HG03520 (cell line): ENCODE data around the gene KLHL14.
"Not testable (repeated sequence)": the region's sequence is repeated elsewhere in the genome, so short reads cannot be mapped to it uniquely, and the experiment has no call there.

Experiments used
- ATAC-seq: cut with Tn5 transposase; IDR thresholded peaks from one replicate; pipeline ENCODE4 v1.9.1; 2021; ENCODE audit warnings: mild to moderate bottlenecking, moderate library complexity; ENCODE audit not compliant: unreplicated experiment

Gene KLHL14, protein sequence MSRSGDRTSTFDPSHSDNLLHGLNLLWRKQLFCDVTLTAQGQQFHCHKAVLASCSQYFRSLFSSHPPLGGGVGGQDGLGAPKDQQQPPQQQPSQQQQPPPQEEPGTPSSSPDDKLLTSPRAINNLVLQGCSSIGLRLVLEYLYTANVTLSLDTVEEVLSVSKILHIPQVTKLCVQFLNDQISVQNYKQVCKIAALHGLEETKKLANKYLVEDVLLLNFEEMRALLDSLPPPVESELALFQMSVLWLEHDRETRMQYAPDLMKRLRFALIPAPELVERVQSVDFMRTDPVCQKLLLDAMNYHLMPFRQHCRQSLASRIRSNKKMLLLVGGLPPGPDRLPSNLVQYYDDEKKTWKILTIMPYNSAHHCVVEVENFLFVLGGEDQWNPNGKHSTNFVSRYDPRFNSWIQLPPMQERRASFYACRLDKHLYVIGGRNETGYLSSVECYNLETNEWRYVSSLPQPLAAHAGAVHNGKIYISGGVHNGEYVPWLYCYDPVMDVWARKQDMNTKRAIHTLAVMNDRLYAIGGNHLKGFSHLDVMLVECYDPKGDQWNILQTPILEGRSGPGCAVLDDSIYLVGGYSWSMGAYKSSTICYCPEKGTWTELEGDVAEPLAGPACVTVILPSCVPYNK

DNA sequence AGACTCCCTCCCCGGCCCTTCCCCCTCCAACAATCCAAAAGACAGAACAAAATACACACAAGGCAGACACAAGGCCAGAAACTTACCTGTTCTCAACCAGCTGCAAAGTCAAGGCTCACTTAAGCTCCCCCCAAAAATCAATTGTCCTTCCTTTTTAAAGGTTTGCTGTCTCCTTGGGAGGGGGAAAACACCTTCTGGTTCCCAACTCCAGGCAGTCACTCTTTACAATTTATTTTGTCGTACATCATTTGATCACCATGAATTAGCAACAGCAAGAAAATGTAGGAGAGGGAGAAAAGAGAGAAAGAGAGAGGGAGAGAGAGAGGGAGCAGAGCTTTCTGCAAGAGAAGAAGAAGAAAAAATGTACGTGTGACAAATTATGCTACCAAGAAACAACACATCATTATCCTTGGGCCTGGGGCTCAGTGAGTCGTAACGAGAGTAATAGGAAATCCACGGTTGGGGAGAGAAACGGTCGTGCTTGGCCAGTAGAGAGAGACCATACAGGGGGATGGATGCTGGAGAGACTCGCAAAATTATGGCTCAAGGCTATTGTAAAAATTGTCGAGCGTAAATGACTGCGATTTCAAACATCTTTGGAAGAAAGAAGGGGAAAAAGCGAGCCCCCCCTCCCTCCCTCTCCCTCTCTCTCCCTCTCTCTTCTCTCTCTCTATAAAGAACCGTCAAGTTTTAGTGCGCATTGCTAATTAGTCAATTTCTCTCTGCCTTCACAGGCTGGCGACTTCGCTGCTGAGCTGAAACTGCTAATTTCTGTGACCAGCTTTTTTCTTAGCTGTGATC lies at the start of gene KLHL14:
Gene KLHL14 (minus strand): TSS at position 443 of the 801 bp plus-strand sequence. CDS start 2,432 bp downstream, outside the sequence.
- ATAC-seq: no peak

DNA sequence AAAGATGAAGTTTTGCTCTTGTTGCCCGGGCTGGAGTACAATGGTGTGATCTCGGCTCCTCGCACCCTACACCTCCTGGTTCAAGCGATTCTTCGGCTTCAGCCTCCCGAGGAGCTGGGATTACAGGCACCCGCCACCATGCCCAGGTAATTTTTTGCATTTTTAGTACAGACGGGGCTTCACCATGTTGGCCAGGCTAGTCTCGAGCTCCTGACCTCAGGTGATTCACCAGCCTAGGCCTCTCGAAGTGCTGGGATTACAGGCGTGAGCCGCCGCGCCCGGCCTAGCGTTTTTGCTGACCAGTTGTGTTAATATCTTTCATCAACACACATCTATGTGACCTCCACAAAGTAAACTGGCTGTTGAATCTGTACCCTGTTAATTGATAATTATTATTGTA lies 49.4 kb upstream of the KLHL14 start:
- no peak for ATAC-seq

DNA sequence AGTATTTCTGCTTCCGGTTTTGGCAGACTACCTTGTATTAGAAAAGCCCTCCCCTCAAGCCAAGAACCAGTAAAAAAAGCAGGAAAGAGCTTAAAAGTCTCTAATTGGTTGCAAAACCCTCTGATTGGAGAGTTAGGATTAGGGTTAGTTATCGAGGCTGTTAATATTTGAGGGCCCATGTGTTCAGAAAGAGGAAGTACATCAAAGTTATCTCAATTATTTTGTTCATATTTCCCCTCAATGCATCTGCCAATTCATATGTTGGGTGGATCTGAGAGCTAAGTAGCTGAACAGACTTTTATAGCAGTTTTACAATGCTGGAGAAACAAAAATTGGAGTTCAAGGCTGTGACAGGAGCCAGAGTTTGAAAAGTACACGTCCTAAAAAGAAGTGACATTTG lies 43.1 kb upstream of the KLHL14 start:
- ATAC-seq: no peak

DNA sequence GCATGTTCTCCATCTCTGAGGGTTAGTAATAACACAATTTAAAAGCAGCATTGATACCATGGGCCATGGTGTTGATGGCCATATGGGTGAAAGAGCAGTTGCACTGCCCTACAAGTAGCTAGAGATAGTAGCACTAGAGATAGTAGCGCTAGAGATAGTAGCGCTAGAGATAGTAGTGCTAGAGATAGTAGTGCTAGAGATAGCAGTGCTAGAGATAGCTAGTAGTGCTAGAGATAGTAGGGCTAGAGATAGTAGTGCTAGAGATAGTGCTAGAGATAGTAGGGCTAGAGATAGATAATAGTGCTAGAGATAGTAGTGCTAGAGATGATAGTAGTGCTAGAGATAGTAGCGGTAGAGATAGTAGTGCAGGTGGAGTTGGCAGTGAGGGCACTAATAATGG lies 39.5 kb upstream of the KLHL14 start:
- ATAC-seq: no peak

DNA sequence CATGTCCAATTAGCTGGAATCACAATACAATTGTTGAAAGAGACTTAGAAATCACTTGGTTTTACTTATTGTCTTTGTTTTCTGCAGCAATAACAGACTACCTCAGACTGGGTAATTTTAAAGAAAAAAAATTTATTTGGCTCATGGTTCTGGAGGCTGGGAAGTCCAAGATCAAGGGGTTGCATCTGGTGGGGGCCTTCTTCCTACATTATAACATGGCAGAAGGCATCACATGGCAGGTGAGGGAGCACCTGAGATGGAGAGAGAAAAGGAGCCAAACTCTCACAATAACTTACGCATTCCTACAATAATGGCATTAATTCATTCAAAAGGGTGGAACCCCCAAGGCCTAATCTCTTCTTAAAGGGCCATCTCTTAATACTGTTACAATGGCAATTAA lies 37.5 kb upstream of the KLHL14 start:
- no peak for ATAC-seq

GRCh38 chr18:32805354-32805753 lies 32.5 kb upstream of the KLHL14 start:
- no peak for ATAC-seq

DNA sequence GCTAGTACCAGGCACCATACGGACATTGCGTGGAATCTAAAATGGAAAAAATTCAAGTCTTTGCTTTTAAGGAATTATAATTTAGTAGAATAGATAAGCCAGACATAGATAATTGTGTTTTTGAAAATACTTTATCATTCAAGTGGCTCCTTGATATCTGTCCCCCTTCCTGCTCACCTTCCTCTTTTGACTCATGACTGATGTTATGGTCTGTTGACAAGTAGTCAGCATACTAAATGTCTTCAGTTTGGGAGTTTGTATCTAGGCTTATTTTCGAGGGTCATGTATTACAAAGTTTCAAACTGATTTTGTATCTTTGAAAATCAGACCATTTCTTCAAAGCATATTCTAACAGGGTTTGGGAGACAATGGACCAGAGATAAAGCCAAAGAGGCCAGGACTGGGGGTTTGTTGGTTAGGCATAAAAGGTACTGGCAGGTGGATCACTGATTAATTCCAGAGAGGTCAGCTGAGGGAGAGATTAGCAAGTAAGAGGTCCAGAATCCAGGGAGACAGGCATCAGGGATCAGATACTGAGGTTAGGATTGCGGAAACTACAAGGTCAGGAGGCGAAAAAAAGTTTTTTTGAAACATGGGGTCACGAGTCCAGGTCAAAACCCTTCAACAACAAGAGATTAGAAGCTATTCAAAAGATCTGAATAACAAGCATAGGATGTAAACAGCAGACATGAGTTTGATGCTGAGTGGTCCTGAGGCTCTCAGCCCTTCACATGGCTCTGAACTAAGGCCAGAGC lies 31.5 kb upstream of the KLHL14 start:
- ATAC-seq: no peak

GRCh38 chr18:32803568-32803967 lies 30.7 kb upstream of the KLHL14 start:
- peak; percentile 63 for ATAC-seq

- ATAC-seq: peak; percentile 39
These were observed 30.0 kb upstream of the KLHL14 start for GRCh38 chr18:32802591-32803451.

GRCh38 chr18:32801228-32801627 lies 28.4 kb upstream of the KLHL14 start:
- no peak for ATAC-seq

DNA sequence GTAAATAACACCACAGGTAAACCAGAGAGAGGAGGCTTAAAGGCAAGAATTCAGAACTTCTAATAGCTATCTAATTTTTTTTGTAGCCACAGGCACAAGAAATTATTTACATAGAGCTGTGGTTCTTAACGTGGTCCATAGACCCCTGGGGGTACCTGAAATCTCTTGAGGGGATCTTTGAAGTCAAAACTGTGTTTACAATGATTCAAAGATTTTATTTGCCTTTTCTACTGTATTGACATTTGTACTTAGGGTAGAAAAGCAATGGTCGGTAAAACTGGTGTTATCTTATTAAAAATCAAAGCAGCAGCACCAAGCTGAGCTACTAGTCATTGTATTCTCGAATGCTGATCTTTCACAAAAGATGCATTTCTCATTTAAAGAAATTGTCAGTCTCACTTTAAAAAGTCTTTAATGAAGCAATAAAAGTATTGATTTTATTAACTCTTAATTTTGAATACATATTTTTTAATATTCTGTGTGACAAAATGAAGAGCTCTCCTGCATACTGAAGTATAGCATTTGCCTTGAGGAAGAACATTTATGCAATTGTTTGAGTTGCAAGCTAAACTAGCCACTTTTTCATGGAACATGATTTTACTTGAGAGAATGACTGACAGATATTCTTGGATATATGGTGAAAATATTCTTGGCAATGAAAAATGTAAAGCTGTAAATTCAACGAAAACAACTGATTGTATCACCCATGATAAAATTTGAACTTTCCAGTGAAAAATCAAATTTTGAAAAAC lies 25.6 kb upstream of the KLHL14 start:
- no peak for ATAC-seq

DNA sequence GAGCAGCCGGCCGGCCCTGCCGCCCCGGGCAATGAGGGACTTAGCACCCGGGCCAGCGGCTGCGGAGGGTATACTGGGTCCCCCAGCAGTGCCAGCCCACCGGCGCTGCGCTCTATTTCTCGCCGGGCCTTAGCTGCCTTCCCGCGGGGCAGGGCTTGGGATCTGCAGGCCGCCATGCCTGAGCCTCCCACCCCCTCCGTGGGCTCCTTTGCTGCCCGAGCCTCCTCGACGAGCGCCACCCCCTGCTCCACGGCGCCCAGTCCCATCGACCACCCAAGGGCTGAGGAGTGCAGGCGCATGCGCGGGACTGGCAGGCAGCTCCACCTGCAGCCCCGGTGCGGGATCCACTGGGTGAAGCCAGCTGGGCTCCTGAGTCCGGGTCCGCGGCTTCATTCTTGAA lies 21.8 kb upstream of the KLHL14 start:
- ATAC-seq: not testable (repeated sequence)

DNA sequence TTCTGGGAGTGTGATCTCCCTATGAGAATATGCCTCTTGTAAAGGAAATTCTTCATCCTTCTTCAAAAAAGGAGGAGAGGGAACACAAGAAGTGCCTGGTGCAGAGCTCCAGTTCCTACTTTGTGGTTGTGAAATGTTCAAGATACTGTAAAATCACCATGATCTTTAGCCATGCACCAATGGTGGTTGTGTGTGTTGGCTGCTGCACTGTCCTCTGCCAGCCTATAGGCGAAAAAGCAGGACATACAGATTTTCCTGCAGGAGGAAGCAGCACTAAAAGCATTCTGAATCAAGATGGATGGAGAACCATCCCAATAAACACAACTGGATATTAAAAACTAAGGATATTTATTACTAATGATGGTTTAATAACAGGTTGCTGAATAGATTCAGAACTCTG lies 6.2 kb upstream of the KLHL14 start:
- ATAC-seq: no peak

GRCh38 chr18:32777049-32777448 lies 4.2 kb upstream of the KLHL14 start:
- no peak for ATAC-seq

DNA sequence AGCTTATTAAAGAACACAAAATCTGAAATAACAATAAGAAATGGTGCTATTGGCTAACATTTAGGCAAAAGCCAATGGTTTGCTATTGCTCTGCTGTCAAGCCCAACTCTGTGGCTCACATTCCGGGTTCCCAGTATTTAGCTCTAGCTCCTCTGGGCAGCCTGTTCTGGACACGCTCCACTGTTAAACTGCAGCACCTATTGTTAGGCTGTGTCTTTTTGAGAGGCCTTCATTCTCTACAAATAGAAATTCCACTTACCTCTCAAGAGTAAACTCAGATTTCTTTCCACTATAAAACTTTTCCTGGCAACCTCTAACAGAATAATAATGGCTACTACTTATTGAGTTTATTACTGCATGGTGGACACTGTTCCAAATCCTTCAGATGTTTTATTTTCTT lies 3.7 kb upstream of the KLHL14 start:
- no peak for ATAC-seq

DNA sequence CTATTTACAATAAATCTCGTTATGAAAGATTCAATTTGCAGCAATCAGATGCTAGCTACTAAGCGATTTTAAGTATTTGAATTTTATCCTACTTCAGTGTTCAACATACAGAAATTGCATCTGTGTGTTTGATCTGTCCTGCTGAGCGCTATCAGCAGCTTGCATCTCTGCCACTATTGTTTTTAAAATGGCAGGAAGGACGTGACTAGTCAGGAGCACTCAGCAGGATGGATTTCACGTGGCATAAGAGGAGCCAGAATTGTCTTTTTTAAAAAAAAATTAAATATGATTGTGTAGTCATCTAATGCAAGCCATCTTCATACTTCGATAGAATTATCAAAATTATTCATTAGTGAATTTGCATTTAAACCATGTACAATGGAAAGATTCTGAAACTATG lies 2.8 kb upstream of the KLHL14 start:
- no peak for ATAC-seq

- no peak for ATAC-seq
These were observed 524 bp upstream of the KLHL14 start for GRCh38 chr18:32773382-32773712.

GRCh38 chr18:32771871-32772580 lies 797 bp downstream of the KLHL14 start:
- no peak for ATAC-seq
